HPDE6-E6E7 (cell line): ENCODE measurements around the gene GPATCH2.
"Not testable (repeated sequence)": the region's sequence is repeated elsewhere in the genome, so short reads cannot be mapped to it uniquely, and the experiment has no call there.

ENCODE experiments used
- DNase-seq: peaks from one replicate; pipeline ENCODE4 v3.0.0; 2011; ENCODE audit warnings: missing footprints; ENCODE audit errors: extremely low spot score

Gene GPATCH2

GRCh38 chr1:217525773-217526490, 105.0 kb downstream of the GPATCH2 start:
- DNase-seq, result no peak

GRCh38 chr1:217524787-217525520, 105.9 kb downstream of the GPATCH2 start:
- DNase-seq, result no peak

GRCh38 chr1:217523921-217524320, 107.0 kb downstream of the GPATCH2 start:
- not testable (repeated sequence) for DNase-seq

- DNase-seq, result no peak
Observed at GRCh38 chr1:217522277-217522676, 108.6 kb downstream of the GPATCH2 start.

GRCh38 chr1:217521317-217521716, 109.6 kb downstream of the GPATCH2 start:
- DNase-seq, result no peak

GRCh38 chr1:217506878-217507277, 124.0 kb downstream of the GPATCH2 start:
- no peak for DNase-seq

GRCh38 chr1:217498209-217498608, 132.7 kb downstream of the GPATCH2 start:
- no peak for DNase-seq

- DNase-seq, result no peak
Observed at GRCh38 chr1:217495249-217495648, 135.6 kb downstream of the GPATCH2 start.

- no peak for DNase-seq
Observed at GRCh38 chr1:217494767-217495166, 136.1 kb downstream of the GPATCH2 start.

GRCh38 chr1:217493290-217493689, 137.6 kb downstream of the GPATCH2 start:
- no peak for DNase-seq

GRCh38 chr1:217484871-217485270, 146.0 kb downstream of the GPATCH2 start:
- no peak for DNase-seq

- DNase-seq, result peak; percentile 37
Observed at GRCh38 chr1:217482356-217483102, 148.4 kb downstream of the GPATCH2 start.

- DNase-seq, result no peak
Observed at GRCh38 chr1:217478450-217478849, 152.4 kb downstream of the GPATCH2 start.

GRCh38 chr1:217472915-217473314, 158.0 kb downstream of the GPATCH2 start:
- DNase-seq, result peak; percentile 2

- no peak for DNase-seq
Observed at GRCh38 chr1:217471403-217471802, 159.5 kb downstream of the GPATCH2 start.

- DNase-seq, result no peak
Observed at GRCh38 chr1:217469983-217470382, 160.9 kb downstream of the GPATCH2 start.

- DNase-seq, result no peak
Observed at GRCh38 chr1:217465102-217465501, 165.8 kb downstream of the GPATCH2 start.

GRCh38 chr1:217462666-217463065, 168.2 kb downstream of the GPATCH2 start:
- no peak for DNase-seq

GRCh38 chr1:217462159-217462558, 168.7 kb downstream of the GPATCH2 start:
- DNase-seq, result no peak

GRCh38 chr1:217457016-217457415, 173.9 kb downstream of the GPATCH2 start:
- no peak for DNase-seq

- no peak for DNase-seq
Observed at GRCh38 chr1:217456261-217456660, 174.6 kb downstream of the GPATCH2 start.

- no peak for DNase-seq
Observed at GRCh38 chr1:217453816-217454215, 177.1 kb downstream of the GPATCH2 start.

- no peak for DNase-seq
Observed at GRCh38 chr1:217449370-217449769, 181.5 kb downstream of the GPATCH2 start.
